CD4-positive, alpha-beta T cell treated with Interleukin-15 for 4 hours (primary cell): Measurements from ENCODE around the gene RRP1.
"Not testable (repeated sequence)": the region's sequence is repeated elsewhere in the genome, so short reads cannot be mapped to it uniquely, and the experiment has no call there.

ENCODE experiments used
- DNase-seq: peaks from one replicate; pipeline ENCODE4 v3.0.0-alpha.2; 2020; ENCODE audit warnings: low spot score

RRP1 gene

GRCh38 chr21:43842742-43843141 lies 53.4 kb downstream of the RRP1 start:
- no peak for DNase-seq

- DNase-seq: not testable (repeated sequence)
Observed at GRCh38 chr21:43844906-43845305, 55.5 kb downstream of the RRP1 start.

GRCh38 chr21:43845386-43845785 lies 56.0 kb downstream of the RRP1 start:
- DNase-seq: no peak

- no peak for DNase-seq
Observed at GRCh38 chr21:43846430-43846829, 57.1 kb downstream of the RRP1 start.

- DNase-seq: no peak
Observed at GRCh38 chr21:43847301-43847700, 57.9 kb downstream of the RRP1 start.

GRCh38 chr21:43848771-43849170 lies 59.4 kb downstream of the RRP1 start:
- no peak for DNase-seq

GRCh38 chr21:43849532-43850299 lies 60.3 kb downstream of the RRP1 start:
- DNase-seq: no peak

- DNase-seq: no peak
Observed at GRCh38 chr21:43850728-43851295, 61.4 kb downstream of the RRP1 start.

GRCh38 chr21:43851593-43851992 lies 62.2 kb downstream of the RRP1 start:
- DNase-seq: no peak

- DNase-seq: no peak
Observed at GRCh38 chr21:43853851-43854772, 64.7 kb downstream of the RRP1 start.
